ENCODE results near the gene GID8. TPM values are rescaled to one million over a fixed set of nuclear protein-coding genes. Genes with fewer than 3 reads are reported as not detected.

Gene GID8
- total and polyA plus RNA-seq, 11 donors: 6.2 to 22.2 (median 15.9) TPM

DNA sequence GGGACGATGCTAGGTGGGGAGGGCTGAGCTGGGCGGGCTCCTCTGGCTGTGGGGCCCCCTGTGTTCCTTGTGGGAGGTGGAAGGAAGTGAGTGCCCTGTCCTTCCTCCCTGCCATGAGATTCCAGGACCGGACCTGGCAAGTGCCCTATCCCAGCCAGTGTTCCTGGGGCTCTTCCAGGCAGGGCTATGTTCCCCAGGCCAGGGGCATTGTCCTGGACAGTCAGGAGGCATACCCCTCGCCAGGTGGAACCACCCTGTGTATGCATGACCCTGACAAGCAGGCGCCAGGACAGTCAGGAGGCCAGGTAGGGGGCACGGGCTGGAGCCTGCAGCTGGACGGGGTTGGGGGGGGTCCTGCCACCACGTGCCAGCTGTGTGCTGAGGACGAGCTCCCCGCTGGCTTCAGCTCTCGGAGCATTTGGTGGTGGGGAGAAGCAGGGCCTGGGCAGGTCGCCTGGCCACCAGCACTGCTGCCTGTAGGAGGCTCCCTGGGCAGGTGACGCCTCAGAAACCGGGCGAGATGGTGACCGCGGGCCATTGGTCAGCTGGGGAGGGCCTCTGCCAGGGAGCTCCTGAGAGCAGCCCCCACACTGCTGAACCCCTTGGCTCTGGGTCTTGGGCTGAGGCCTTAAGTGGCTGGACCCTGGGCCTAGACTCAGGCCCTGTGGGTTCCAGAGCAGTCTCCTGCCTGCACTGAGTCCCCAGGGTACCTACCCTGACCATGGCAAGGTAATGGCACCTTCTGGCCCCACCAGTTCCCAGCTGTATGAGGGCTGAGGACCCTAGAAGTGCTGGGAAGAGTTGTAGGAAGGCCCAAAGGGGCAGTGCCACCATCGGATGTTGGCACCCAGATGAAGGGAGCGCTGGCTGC is 15.3 kb downstream of the GID8 start:
- ATAC-seq: peak in 1 of 4 donors; percentile 4
- intact Hi-C loops (cut with DNase I): no loop called here

DNA sequence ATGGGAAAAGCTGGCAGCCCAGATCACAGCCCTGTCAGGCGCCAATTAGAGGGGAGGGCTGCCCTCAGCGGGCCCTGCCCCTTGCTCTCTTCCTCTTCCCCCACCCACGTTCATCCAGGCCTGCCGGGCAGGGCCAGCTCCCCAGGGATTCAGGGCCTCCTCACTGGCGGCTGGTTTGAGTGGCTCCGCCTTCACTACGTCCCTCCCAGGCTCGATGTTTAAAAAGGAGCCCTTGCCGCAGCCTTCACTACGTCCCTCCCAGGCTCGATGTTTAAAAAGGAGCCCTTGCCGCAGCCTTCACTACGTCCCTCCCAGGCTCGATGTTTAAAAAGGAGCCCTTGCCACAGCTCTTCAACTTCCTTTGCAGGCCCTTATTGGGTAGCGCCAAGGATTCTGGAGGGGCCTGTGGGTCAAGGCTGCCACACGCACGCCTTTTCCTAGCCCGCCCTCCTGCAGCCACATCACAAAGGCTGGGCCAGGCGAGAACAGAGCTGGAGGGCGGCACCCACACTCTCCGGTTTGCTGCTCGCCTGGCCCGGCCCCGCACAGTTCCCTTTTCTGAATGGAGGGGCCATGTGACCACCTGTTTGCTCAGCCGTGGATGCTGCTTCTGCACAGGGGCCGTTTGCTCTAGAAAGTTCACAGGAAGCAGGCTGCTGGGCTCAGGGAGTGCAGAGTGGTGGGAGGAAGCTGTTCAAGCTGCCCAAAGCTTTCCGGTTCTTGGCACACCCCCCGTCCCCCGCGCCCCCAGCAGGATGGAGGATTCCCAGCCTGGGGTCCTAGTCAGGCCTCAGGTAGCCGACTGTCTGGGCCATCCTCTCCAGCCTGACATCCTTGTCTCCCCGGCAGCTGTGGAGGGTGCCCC is 16.1 kb downstream of the GID8 start:
- peaks cover 3 to 39% (median 25%) of the 10 kb centered on the region in 12 donors for H3K4me1 ChIP-seq
- no peaks in the 10 kb centered on the region for H3K27me3 ChIP-seq
- peak overlapping the region in 11 of 12 donors; percentile 43 to 95 (median 78) for H3K27ac ChIP-seq
- intact Hi-C loops (cut with DNase I): no loop called here
- TF ChIP-seq, protein P1, sequence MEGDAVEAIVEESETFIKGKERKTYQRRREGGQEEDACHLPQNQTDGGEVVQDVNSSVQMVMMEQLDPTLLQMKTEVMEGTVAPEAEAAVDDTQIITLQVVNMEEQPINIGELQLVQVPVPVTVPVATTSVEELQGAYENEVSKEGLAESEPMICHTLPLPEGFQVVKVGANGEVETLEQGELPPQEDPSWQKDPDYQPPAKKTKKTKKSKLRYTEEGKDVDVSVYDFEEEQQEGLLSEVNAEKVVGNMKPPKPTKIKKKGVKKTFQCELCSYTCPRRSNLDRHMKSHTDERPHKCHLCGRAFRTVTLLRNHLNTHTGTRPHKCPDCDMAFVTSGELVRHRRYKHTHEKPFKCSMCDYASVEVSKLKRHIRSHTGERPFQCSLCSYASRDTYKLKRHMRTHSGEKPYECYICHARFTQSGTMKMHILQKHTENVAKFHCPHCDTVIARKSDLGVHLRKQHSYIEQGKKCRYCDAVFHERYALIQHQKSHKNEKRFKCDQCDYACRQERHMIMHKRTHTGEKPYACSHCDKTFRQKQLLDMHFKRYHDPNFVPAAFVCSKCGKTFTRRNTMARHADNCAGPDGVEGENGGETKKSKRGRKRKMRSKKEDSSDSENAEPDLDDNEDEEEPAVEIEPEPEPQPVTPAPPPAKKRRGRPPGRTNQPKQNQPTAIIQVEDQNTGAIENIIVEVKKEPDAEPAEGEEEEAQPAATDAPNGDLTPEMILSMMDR (IDR thresholded peaks at IDR 0.05): no peak
- TF ChIP-seq POLR2A (IDR thresholded peaks at IDR 0.05): no peak
- 21 to 42% (median 33%) methylated on average over 25 to 32 of the region's 32 CpGs for WGBS, 4 donors
- H3K36me3 ChIP-seq: peaks cover 0 to 18% (median 9%) of the 10 kb centered on the region in 9 donors
- ATAC-seq: peak; percentile 41 to 81 (median 64)
- peak; percentile 78 to 86 (median 82) for DNase-seq
- H3K4me3 ChIP-seq: peak overlapping the region in 10 of 12 donors; percentile 14 to 52 (median 36)
- peaks cover 0 to 5% (median 0%) of the 10 kb centered on the region in 12 donors for H3K9me3 ChIP-seq

More for the DNA sequence above, 15.3 kb downstream of the GID8 start:
- H3K36me3 ChIP-seq: peaks cover 0 to 24% (median 15%) of the 10 kb centered on the region in 9 donors
- peak overlapping the region in 11 of 12 donors; percentile 43 to 95 (median 78) for H3K27ac ChIP-seq
- no peak for DNase-seq
- no peaks in the 10 kb centered on the region for H3K27me3 ChIP-seq
- peak overlapping the region in 10 of 12 donors; percentile 14 to 52 (median 39) for H3K4me3 ChIP-seq
- TF ChIP-seq, protein P1 (IDR thresholded peaks at IDR 0.05): no peak
- no peak for TF ChIP-seq POLR2A (IDR thresholded peaks at IDR 0.05)
- H3K4me1 ChIP-seq: peaks cover 3 to 39% (median 25%) of the 10 kb centered on the region in 12 donors
- WGBS, 4 donors: 68 to 77% (median 70%) methylated on average over 7 to 19 of the region's 19 CpGs
- peaks cover 0 to 5% (median 0%) of the 10 kb centered on the region in 12 donors for H3K9me3 ChIP-seq

DNA sequence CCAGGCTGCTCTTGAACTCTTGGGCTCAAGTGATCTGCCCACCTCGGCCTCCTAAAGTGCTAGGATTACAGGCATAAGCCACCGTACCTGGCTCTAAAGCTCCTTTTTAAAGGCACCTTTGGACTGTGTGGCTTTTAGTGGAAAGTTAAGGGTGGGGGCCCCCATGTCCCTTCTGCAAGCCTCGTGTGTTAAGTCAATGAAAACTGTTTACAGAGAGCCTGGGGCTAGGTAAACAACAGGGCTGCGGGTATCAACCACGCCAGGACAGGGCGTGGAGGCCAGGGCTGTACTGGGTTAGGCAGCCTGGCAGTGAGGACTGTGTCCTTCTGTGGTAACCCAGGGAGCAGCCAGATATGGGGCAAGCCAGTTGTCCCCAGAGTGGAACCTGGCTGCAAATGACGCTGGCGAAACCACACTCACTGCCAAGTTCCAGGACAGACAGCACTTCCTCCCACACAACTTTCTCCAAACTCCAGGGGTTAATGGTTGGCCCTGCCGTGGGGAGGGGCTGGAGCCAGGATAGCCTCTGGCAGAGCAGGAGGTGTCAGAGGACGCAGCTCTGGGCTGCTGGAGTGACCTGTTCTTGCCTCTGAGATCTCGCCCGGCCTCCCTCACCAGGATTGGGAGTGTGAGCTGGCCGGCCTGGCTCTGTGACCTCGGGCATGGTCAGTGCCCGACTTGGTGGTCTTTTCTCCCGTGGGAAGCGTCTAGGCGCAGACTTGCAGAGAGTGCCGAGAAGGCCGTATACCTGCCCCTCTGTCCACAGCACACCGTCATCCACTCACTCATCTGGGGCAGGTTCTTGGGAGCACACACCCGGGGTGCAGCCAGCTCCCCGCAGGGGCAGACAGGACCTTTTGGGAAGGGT is 17.8 kb downstream of the GID8 start:
- ATAC-seq (peak; percentile 56 to 66 (median 66)), DNase-seq (peak in 2 of 5 donors; percentile 58 to 72)
- Histone ChIP-seq H3K27me3 (no peaks in the 10 kb centered on the region), H3K9me3 (no peaks in the 10 kb centered on the region), H3K36me3 (peaks cover 0 to 6% (median 0%) of the 10 kb centered on the region in 9 donors), H3K4me3 (no peak overlapping the region), H3K4me1 (peaks cover 3 to 39% (median 25%) of the 10 kb centered on the region in 12 donors), H3K27ac (peak overlapping the region in 5 of 12 donors; percentile 34 to 69 (median 47))
- TF ChIP-seq, protein P1 (IDR thresholded peaks at IDR 0.05): no peak
- TF ChIP-seq POLR2A (IDR thresholded peaks at IDR 0.05): no peak
- WGBS, 4 donors: 66 to 74% (median 71%) methylated on average over 13 to 23 of the region's 23 CpGs
- intact Hi-C loops (cut with DNase I): no loop called here
